DOHH2 (cell line): Measurements from ENCODE around the gene MZB1.
A peak's percentile ranks its signal among the peaks of the same experiment; 100 is the strongest.

Experiments used
- H3F3A ChIP-seq: fragments of 200-600 bp; sonication (generic), shearing (Covaris generic); 2 replicates; pipeline ENCODE4 v1.6.0; 2016; ENCODE audit warnings: antibody characterized with exemption, mild to moderate bottlenecking; ENCODE audit not compliant: control insufficient read depth, insufficient read depth
- H3K27ac ChIP-seq: fragments of 200-600 bp; sonication (generic); 2 replicates; pipeline ENCODE4 v1.5.1; 2014; ENCODE audit warnings: low read depth, mild to moderate bottlenecking, low read length, moderate library complexity
- H3K27me3 ChIP-seq: fragments of 200-600 bp; sonication (generic); 2 replicates; pipeline ENCODE4 v1.6.1; 2014; ENCODE audit warnings: mild to moderate bottlenecking, low read length, mixed read lengths; ENCODE audit not compliant: control insufficient read depth
- H3K36me3 ChIP-seq: fragments of 200-600 bp; sonication (generic); 2 replicates; pipeline ENCODE4 v1.6.1; 2014; ENCODE audit warnings: mild to moderate bottlenecking, low read length, moderate library complexity, mixed read lengths; ENCODE audit not compliant: control insufficient read depth
- H3K4me1 ChIP-seq: fragments of 200-600 bp; sonication (generic); 2 replicates; pipeline ENCODE4 v1.6.1; 2014; ENCODE audit warnings: mild to moderate bottlenecking, low read length, mixed read lengths; ENCODE audit not compliant: control insufficient read depth
- H3K4me2 ChIP-seq: fragments of 200-600 bp; sonication (generic); 2 replicates; pipeline ENCODE4 v1.6.0; 2014; ENCODE audit warnings: mild to moderate bottlenecking, low read length, moderate library complexity
- H3K4me3 ChIP-seq: fragments of 200-600 bp; sonication (generic); 2 replicates; pipeline ENCODE4 v1.5.1; 2014; ENCODE audit warnings: mild to moderate bottlenecking, low read length, mixed read lengths
- H3K79me2 ChIP-seq: fragments of 200-600 bp; sonication (generic); 2 replicates; pipeline ENCODE4 v1.6.1; 2014; ENCODE audit warnings: mild to moderate bottlenecking, low read length, mixed read lengths; ENCODE audit not compliant: control insufficient read depth
- H3K9me2 ChIP-seq: fragments of 200-600 bp; sonication (generic); replicated peaks from 2 replicates; pipeline ENCODE4 v1.6.1; 2014; ENCODE audit warnings: mild to moderate bottlenecking, low read length, mixed read lengths; ENCODE audit not compliant: control insufficient read depth
- H3K9me3 ChIP-seq: fragments of 200-600 bp; sonication (generic); 2 replicates; pipeline ENCODE4 v1.6.1; 2014; ENCODE audit warnings: antibody characterized with exemption, low read length, mixed read lengths; ENCODE audit not compliant: control insufficient read depth, insufficient read depth
- H4K20me1 ChIP-seq: fragments of 200-600 bp; sonication (generic); 2 replicates; pipeline ENCODE4 v1.6.0; 2014; ENCODE audit warnings: low read depth, mild to moderate bottlenecking, antibody characterized with exemption, low read length, moderate library complexity; ENCODE audit not compliant: control insufficient read depth, insufficient read depth
- EZH2phosphoT487 ChIP-seq: fragments of 200-600 bp; sonication (generic); IDR thresholded peaks from 2 replicates; pipeline ENCODE4 v1.6.1; 2017; ENCODE audit warnings: borderline replicate concordance, mild to moderate bottlenecking, antibody characterized with exemption, low read length, moderate library complexity, mixed read lengths
- TF ChIP-seq, protein P1 (sequence below): fragments of 200-600 bp; sonication (generic); IDR thresholded peaks from one replicate; pipeline ENCODE4 v1.5.1; 2014; ENCODE audit warnings: antibody characterized with exemption, mild to moderate bottlenecking, low read depth, low read length; ENCODE audit not compliant: poor library complexity, severe bottlenecking

Gene MZB1

DNA sequence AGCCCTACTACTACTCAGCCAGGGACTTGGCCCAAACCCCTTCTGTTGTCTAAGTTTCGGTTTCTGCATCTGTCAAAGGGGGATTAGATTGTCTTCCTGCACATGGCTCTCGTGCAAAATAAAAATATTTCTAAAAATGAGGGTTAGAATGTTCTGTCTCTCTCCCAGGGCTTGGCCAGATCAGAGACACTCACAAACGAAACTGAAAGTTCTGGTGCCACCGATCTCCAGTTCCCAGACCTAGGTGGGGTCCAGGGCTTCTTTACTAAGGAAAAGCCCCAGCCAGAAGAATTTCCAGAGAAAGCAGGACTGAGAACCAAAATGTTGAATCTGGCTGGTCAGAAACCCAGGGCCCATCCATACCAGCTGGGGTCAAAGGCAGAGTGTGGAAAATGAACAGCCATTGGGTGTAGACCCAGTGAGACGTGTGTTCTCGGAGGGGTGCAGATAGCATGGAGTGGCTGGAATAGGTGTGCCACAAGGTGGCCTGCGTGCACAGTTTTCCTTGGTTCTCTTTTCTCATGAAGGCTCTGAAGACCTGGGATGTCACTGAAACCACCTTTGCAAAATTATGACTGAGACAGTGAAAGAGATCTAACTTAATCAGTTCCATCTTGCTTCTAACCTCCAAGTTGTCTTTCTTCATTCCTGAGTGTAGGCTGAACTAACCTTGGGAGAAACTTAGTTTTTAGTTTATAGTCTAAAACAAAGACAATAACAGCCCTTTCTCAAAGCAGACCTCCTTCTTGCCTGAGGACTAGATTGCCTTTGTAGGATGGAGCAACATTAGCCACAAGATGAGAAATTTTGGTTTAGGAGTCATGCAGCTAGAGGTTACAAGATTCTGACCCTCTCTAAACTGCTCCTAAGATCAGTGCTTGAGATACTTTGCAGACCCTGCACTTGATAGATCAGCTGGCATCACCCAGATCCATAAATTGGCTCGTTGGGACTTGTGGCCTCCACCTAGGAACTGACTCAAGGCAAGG lies 4.4 kb downstream of the MZB1 start:
- Histone ChIP-seq H3K9me2 (no peaks in the 10 kb centered on the region), H3K4me2 (peak overlapping the region; percentile 99), H4K20me1 (no peaks in the 10 kb centered on the region; the same call in 1 of the 2 replicates), H3K79me2 (peaks cover 43% of the 10 kb centered on the region), H3F3A (peaks cover 59% of the 10 kb centered on the region), H3K4me1 (peaks cover 76% of the 10 kb centered on the region), H3K27ac (peak overlapping the region; percentile 99), H3K4me3 (peak overlapping the region; percentile 99), H3K27me3 (no peaks in the 10 kb centered on the region), H3K36me3 (peaks cover 55% of the 10 kb centered on the region), H3K9me3 (no peaks in the 10 kb centered on the region)
- TF ChIP-seq, protein P1, sequence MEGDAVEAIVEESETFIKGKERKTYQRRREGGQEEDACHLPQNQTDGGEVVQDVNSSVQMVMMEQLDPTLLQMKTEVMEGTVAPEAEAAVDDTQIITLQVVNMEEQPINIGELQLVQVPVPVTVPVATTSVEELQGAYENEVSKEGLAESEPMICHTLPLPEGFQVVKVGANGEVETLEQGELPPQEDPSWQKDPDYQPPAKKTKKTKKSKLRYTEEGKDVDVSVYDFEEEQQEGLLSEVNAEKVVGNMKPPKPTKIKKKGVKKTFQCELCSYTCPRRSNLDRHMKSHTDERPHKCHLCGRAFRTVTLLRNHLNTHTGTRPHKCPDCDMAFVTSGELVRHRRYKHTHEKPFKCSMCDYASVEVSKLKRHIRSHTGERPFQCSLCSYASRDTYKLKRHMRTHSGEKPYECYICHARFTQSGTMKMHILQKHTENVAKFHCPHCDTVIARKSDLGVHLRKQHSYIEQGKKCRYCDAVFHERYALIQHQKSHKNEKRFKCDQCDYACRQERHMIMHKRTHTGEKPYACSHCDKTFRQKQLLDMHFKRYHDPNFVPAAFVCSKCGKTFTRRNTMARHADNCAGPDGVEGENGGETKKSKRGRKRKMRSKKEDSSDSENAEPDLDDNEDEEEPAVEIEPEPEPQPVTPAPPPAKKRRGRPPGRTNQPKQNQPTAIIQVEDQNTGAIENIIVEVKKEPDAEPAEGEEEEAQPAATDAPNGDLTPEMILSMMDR = peak; percentile 37
- no peak for TF ChIP-seq EZH2phosphoT487

DNA sequence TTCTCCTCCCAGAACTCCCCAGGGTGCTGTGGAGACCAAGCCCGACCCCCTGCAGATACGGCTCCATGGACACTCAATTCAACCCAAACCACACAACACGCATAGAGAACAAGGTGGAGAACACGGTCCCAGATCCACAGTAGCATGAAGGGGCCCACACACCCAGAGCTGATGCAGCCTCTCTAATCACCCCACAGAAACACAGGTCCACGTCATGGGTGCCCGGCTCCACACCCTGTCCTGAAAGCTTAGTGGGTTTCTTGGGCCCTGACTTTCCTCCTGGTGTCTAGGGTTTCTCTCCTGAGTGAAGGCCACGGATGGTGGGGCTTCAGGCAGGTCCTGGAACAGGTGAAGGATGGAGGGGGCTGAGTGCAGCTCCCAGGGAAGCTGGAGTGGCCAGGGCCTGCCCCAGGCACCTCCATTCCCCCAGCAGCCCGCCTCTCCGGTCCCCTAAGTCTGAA lies 5.1 kb downstream of the MZB1 start:
- peak overlapping the region; percentile 99 for H3K4me2 ChIP-seq
- peaks cover 56% of the 10 kb centered on the region for H3F3A ChIP-seq
- H3K27me3 ChIP-seq = no peaks in the 10 kb centered on the region
- no peaks in the 10 kb centered on the region for H3K9me2 ChIP-seq
- H3K4me1 ChIP-seq = peaks cover 69% of the 10 kb centered on the region
- TF ChIP-seq, protein P1 = no peak
- TF ChIP-seq EZH2phosphoT487 = no peak
- peaks cover 36% of the 10 kb centered on the region for H3K79me2 ChIP-seq
- peak overlapping the region; percentile 99 for H3K4me3 ChIP-seq
- H3K9me3 ChIP-seq = no peaks in the 10 kb centered on the region
- H3K27ac ChIP-seq = peak overlapping the region; percentile 99
- H4K20me1 ChIP-seq = no peaks in the 10 kb centered on the region; the same call in 1 of the 2 replicates
- peaks cover 48% of the 10 kb centered on the region for H3K36me3 ChIP-seq

DNA sequence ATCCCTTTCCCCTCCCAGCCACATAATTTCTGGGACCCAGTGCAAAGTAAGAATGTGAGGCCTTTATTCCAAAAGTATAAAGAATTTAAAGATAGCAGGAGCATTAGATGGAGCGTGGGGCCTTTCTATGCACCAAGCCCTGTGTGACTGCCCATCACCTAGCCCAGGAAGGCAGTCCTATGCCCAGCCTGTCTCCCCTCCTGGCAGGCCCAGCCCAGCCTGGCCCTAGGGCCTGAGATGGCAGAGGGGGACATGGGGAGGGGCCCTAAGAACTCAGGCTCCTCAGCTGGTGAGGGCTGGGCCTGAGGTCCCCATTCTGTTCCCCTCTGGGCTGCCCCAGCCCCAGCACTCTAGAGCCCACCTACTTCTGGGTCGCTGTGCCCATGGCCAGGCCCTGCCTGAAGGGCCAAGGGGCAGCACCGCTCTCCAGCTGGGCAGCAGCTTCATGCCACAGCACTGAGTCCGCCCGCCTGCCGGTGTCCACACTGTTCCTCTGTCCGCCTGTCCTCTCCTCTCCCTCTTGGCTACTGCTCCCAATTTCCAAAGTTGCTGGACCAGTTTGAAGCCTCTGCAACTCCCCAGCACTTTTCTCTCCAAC lies 5.6 kb downstream of the MZB1 start:
- Histone ChIP-seq H4K20me1 (no peaks in the 10 kb centered on the region; the same call in 1 of the 2 replicates), H3F3A (peaks cover 51% of the 10 kb centered on the region), H3K36me3 (peaks cover 43% of the 10 kb centered on the region), H3K9me3 (no peaks in the 10 kb centered on the region), H3K27me3 (no peaks in the 10 kb centered on the region), H3K27ac (peak overlapping the region; percentile 99), H3K4me2 (peak overlapping the region; percentile 99), H3K79me2 (peaks cover 31% of the 10 kb centered on the region), H3K9me2 (no peaks in the 10 kb centered on the region), H3K4me1 (peaks cover 64% of the 10 kb centered on the region), H3K4me3 (peak overlapping the region; percentile 99)
- TF ChIP-seq, protein P1 = no peak
- no peak for TF ChIP-seq EZH2phosphoT487
